Muscle layer of colon (tissue), 2 donors: ENCODE measurements around the gene BPIFB4.

ENCODE experiments used
- H3K27ac ChIP-seq: one replicate; pipeline ENCODE4 v1.7.0; 2013; ENCODE audit warnings: low read depth, mild to moderate bottlenecking, low read length, moderate library complexity
- H3K27me3 ChIP-seq, 2 donors: one replicate each; pipeline ENCODE4 v1.7.0; 2013; ENCODE audit warnings: low read length in 2 of 2, mild to moderate bottlenecking in 2 of 2; ENCODE audit not compliant: insufficient read depth in 2 of 2, control insufficient read depth in 1 of 2
- H3K36me3 ChIP-seq: one replicate; pipeline ENCODE4 v1.7.0; 2013; ENCODE audit warnings: mild to moderate bottlenecking, low read length; ENCODE audit not compliant: insufficient read depth
- H3K4me1 ChIP-seq: one replicate; pipeline ENCODE4 v1.7.0; 2013; ENCODE audit warnings: mild to moderate bottlenecking, low read length; ENCODE audit not compliant: insufficient read depth
- H3K4me3 ChIP-seq, 2 donors: one replicate each; pipeline ENCODE4 v1.7.0; 2013; ENCODE audit warnings: low read length in 2 of 2, low read depth in 1 of 2, mild to moderate bottlenecking in 1 of 2, moderate library complexity in 1 of 2
- H3K9ac ChIP-seq: one replicate; pipeline ENCODE4 v1.7.0; 2013; ENCODE audit warnings: low read length
- H3K9me3 ChIP-seq: one replicate; pipeline ENCODE4 v1.7.0; 2013; ENCODE audit warnings: mild to moderate bottlenecking, low read length
- donor health status: abdominal sarcoma.
- donor health status: Adenocarcinoma of cecum.

Gene BPIFB4

GRCh38 chr20:33062105-33062824 is 17.2 kb upstream of the BPIFB4 start:
- Histone ChIP-seq H3K36me3 (no peaks in the 10 kb centered on the region), H3K4me3 (no peak overlapping the region), H3K9me3 (no peaks in the 10 kb centered on the region), H3K27ac (no peak overlapping the region), H3K9ac (no peak overlapping the region), H3K27me3 (no peaks in the 10 kb centered on the region), H3K4me1 (no peaks in the 10 kb centered on the region)

DNA sequence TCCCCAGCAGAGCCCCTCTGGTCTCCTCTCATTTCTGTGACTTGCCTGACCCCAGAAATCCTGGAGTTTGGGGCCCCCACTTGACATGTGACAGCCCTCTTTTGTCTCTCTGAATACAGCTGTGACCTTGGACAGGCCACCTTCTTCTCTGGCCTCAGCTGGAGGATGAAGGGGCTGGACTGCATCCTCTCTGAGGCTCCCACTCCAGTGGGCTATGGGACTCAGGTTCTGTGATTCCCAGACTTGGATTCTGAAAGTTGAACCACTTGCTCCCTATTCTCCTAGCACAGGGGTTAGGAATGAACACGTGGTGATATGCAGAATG is 16.7 kb upstream of the BPIFB4 start:
- H3K4me3 ChIP-seq, result no peak overlapping the region
- no peaks in the 10 kb centered on the region for H3K9me3 ChIP-seq
- no peak overlapping the region for H3K9ac ChIP-seq
- no peaks in the 10 kb centered on the region for H3K27me3 ChIP-seq
- H3K4me1 ChIP-seq, result no peaks in the 10 kb centered on the region
- H3K36me3 ChIP-seq, result no peaks in the 10 kb centered on the region
- no peak overlapping the region for H3K27ac ChIP-seq

GRCh38 chr20:33063271-33063670 is 16.2 kb upstream of the BPIFB4 start:
- H3K4me1 ChIP-seq, result no peaks in the 10 kb centered on the region
- H3K9me3 ChIP-seq, result no peaks in the 10 kb centered on the region
- no peaks in the 10 kb centered on the region for H3K27me3 ChIP-seq
- no peak overlapping the region for H3K9ac ChIP-seq
- H3K4me3 ChIP-seq, result no peak overlapping the region
- H3K36me3 ChIP-seq, result no peaks in the 10 kb centered on the region
- no peak overlapping the region for H3K27ac ChIP-seq

GRCh38 chr20:33064572-33065287 is 14.7 kb upstream of the BPIFB4 start:
- no peaks in the 10 kb centered on the region for H3K4me1 ChIP-seq
- H3K27me3 ChIP-seq, result no peaks in the 10 kb centered on the region
- H3K9ac ChIP-seq, result no peak overlapping the region
- H3K27ac ChIP-seq, result no peak overlapping the region
- H3K9me3 ChIP-seq, result no peaks in the 10 kb centered on the region
- no peak overlapping the region for H3K4me3 ChIP-seq
- no peaks in the 10 kb centered on the region for H3K36me3 ChIP-seq

GRCh38 chr20:33065785-33066184 is 13.7 kb upstream of the BPIFB4 start:
- Histone ChIP-seq H3K9me3 (no peaks in the 10 kb centered on the region), H3K4me1 (no peaks in the 10 kb centered on the region)

GRCh38 chr20:33067806-33068205 is 11.6 kb upstream of the BPIFB4 start:
- Histone ChIP-seq H3K27me3 (no peaks in the 10 kb centered on the region), H3K4me1 (no peaks in the 10 kb centered on the region), H3K36me3 (no peaks in the 10 kb centered on the region), H3K9me3 (no peaks in the 10 kb centered on the region), H3K9ac (no peak overlapping the region), H3K4me3 (no peak overlapping the region), H3K27ac (no peak overlapping the region)

More at GRCh38 chr20:33065785-33066184, 13.7 kb upstream of the BPIFB4 start:
- Histone ChIP-seq H3K27ac (no peak overlapping the region), H3K4me3 (no peak overlapping the region), H3K36me3 (no peaks in the 10 kb centered on the region), H3K27me3 (no peaks in the 10 kb centered on the region), H3K9ac (no peak overlapping the region)

- no peaks in the 10 kb centered on the region for H3K4me1 ChIP-seq
- H3K27me3 ChIP-seq, result no peaks in the 10 kb centered on the region
- H3K36me3 ChIP-seq, result no peaks in the 10 kb centered on the region
- no peak overlapping the region for H3K27ac ChIP-seq
- H3K4me3 ChIP-seq, result no peak overlapping the region
- H3K9ac ChIP-seq, result no peak overlapping the region
- H3K9me3 ChIP-seq, result no peaks in the 10 kb centered on the region
Measured at GRCh38 chr20:33068251-33068939, 11.0 kb upstream of the BPIFB4 start.

DNA sequence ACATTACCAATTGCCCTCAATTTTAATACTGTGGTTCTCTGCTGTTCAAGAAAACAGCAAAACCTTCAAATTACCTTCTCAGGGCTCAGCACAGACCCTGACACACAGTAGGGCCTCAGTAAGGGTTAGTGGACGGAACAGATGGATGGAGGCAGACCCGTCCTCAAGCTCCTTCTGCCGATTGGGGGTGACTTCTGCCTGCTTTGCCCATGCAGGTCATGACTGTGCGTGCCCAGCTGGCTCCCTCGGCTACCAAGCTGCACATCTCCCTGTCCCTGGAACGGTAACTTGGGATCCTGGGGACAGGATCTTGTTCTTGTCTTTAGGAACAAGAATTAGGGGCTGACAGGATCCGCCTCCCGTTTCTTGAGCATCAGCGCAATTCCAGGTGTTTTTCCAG is 9.8 kb upstream of the BPIFB4 start:
- Histone ChIP-seq H3K4me3 (no peak overlapping the region), H3K4me1 (no peaks in the 10 kb centered on the region), H3K27me3 (no peaks in the 10 kb centered on the region), H3K36me3 (no peaks in the 10 kb centered on the region), H3K27ac (no peak overlapping the region), H3K9ac (no peak overlapping the region), H3K9me3 (no peaks in the 10 kb centered on the region)

DNA sequence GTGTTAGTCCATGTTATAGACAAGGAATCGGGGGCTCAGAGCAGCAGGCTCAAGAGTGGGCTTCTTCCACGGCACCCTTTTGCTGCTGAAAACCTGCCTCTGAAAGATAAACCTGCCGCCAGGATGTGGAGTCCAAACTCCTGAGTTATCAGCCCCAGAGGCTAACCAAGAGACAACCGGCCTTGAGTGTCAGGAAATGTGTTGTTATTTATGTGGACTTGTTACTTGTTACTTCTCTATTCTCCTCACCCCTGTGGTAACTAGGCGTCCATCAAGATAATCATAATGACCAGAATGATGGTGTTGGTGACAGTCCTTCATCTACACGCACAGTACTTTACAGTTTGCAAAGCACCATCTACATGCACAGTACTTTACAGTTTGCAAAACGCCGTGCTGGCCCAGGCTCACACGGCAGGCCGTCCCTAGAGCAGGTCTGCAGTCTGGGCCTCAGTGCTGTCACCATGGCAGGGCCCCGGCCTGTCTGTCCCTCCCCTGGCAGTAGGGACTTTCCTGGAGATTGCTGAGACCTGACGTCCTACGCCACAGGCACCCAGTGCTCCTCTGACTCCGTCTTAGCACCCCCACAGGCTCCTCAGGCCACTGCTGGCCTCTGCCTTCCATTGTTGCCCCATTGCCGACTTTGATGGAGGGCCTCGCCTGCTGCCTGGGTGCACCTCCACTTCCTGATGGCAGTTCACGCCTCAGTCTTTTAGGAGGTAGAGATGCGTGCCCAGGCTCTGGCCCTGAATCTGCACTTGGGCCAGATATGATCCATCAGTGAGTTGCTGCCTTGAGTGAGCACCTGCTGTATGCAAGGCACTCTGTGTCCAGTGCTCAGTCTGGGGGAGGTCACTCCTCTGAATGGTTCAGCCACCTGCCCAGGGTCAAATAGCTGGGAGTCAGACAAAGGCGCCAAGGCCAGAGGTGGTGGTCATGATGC is 9.1 kb upstream of the BPIFB4 start:
- no peak overlapping the region for H3K9ac ChIP-seq
- no peaks in the 10 kb centered on the region for H3K9me3 ChIP-seq
- H3K27ac ChIP-seq, result no peak overlapping the region
- no peaks in the 10 kb centered on the region for H3K4me1 ChIP-seq
- no peak overlapping the region for H3K4me3 ChIP-seq
- no peaks in the 10 kb centered on the region for H3K27me3 ChIP-seq
- no peaks in the 10 kb centered on the region for H3K36me3 ChIP-seq

DNA sequence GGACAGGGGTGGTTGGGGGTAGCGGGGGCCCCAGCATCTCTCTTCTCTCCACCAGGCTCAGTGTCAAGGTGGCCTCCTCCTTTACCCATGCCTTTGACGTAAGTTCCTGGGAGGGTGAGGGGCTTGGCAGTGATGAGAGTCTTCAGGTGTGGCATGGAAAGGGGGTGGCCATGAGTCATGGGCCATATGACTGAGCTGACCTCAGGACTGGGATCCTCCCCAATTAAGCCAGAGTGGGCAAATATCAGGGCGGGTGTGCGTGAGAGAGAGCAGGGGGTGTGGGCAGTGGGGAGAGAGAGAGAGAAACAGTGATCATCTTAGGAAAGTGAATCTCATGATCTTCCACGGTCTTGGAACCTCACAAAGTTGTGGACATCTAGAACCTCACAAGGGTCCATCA is 8.2 kb upstream of the BPIFB4 start:
- Histone ChIP-seq H3K36me3 (no peaks in the 10 kb centered on the region), H3K9ac (no peak overlapping the region), H3K9me3 (no peaks in the 10 kb centered on the region), H3K4me3 (no peak overlapping the region), H3K4me1 (no peaks in the 10 kb centered on the region), H3K27me3 (no peaks in the 10 kb centered on the region), H3K27ac (no peak overlapping the region)

DNA sequence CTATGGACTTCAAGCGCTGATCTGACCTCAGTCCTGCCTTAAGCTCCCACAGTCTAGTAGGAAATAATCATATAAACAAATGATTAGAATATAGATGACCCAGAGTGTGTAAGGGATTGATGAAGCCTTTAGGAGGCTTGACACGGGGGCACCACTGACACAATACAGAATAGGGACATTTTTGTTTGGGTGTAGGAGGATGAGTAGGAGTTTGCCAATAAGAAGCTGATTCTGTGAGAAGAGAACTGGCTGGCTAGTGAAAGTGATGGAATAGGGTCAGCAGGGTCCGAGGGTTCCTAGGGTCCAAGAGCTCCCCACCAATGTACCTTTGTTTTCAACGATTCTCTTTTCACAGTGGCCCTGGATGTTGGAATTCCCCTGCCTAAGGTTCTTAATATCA is 7.1 kb upstream of the BPIFB4 start:
- Histone ChIP-seq H3K27ac (no peak overlapping the region), H3K4me1 (no peaks in the 10 kb centered on the region), H3K9me3 (no peaks in the 10 kb centered on the region), H3K27me3 (no peaks in the 10 kb centered on the region), H3K9ac (no peak overlapping the region), H3K36me3 (no peaks in the 10 kb centered on the region), H3K4me3 (no peak overlapping the region)
